ENCODE data around the gene ATG16L1.

- TF ChIP-seq, protein P1, sequence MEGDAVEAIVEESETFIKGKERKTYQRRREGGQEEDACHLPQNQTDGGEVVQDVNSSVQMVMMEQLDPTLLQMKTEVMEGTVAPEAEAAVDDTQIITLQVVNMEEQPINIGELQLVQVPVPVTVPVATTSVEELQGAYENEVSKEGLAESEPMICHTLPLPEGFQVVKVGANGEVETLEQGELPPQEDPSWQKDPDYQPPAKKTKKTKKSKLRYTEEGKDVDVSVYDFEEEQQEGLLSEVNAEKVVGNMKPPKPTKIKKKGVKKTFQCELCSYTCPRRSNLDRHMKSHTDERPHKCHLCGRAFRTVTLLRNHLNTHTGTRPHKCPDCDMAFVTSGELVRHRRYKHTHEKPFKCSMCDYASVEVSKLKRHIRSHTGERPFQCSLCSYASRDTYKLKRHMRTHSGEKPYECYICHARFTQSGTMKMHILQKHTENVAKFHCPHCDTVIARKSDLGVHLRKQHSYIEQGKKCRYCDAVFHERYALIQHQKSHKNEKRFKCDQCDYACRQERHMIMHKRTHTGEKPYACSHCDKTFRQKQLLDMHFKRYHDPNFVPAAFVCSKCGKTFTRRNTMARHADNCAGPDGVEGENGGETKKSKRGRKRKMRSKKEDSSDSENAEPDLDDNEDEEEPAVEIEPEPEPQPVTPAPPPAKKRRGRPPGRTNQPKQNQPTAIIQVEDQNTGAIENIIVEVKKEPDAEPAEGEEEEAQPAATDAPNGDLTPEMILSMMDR (IDR thresholded peaks at IDR 0.05; ENCODE audit: low read length): no peak
- no peak for TF ChIP-seq EZH2 (optimal IDR thresholded peaks at IDR 0.05; ENCODE audit: low read depth, low read length)
Observed at GRCh38 chr2:233264667-233265066, 13.2 kb downstream of the ATG16L1 start.

All from MM.1S (cell line).